Nephron progenitor cell (in vitro differentiated cells): ENCODE data around the gene BLNK.
"Not testable (repeated sequence)": the region's sequence is repeated elsewhere in the genome, so short reads cannot be mapped to it uniquely, and the experiment has no call there.

Source experiments
- DNase-seq: peaks from one replicate; pipeline ENCODE4 v3.0.0; 2021
- H3K27ac Mint-ChIP-seq: 2 replicates; pipeline ENCODE4 v1.8.0; 2021; ENCODE audit warnings: mild to moderate bottlenecking, moderate library complexity, mixed read lengths
- H3K27me3 Mint-ChIP-seq: 2 replicates; pipeline ENCODE4 v1.8.0; 2021; ENCODE audit warnings: mild to moderate bottlenecking, low read depth, mixed read lengths; ENCODE audit not compliant: poor library complexity
- H3K36me3 Mint-ChIP-seq: 2 replicates; pipeline ENCODE4 v1.8.0; 2021; ENCODE audit warnings: low read depth, mixed read lengths
- H3K4me1 Mint-ChIP-seq: 2 replicates; pipeline ENCODE4 v1.8.0; 2021; ENCODE audit warnings: mixed read lengths
- H3K4me3 Mint-ChIP-seq: 2 replicates; pipeline ENCODE4 v1.8.0; 2021; ENCODE audit warnings: mild to moderate bottlenecking, moderate library complexity, mixed read lengths
- H3K9me3 Mint-ChIP-seq: 2 replicates; pipeline ENCODE4 v1.8.0; 2021; ENCODE audit warnings: mild to moderate bottlenecking, moderate library complexity, mixed read lengths
- TF ChIP-seq, protein P1 (sequence below): fragments of 200-600 bp; sonication (generic); IDR thresholded peaks from 2 replicates; pipeline ENCODE4 v1.5.0; 2021; ENCODE audit warnings: antibody characterized with exemption

BLNK gene

DNA sequence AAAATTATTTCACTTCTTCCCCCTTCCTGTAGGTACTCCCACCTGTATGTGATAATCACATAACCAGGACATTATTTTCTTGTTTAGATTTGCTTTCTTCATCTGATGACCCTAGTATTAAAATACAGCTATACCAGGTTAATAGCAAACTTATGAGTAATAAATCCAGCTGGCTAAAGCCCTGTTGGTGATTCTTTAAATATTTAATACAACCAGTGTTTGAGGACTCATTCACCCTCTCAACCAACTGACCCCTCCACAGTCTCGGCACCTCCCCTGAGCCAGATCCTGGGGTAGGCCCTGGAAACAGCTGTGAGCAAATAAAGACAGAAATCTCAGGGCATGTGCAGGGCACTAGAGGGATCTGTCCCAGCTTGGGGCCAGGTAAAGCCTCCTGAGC lies 58.5 kb downstream of the BLNK start:
- Mint-ChIP-seq H3K4me3 (no peak overlapping the region), H3K36me3 (no peaks in the 10 kb centered on the region), H3K4me1 (peaks cover 11% of the 10 kb centered on the region), H3K27me3 (peaks cover 8% of the 10 kb centered on the region), H3K9me3 (no peaks in the 10 kb centered on the region), H3K27ac (no peak overlapping the region)
- no peak for DNase-seq
- TF ChIP-seq, protein P1, sequence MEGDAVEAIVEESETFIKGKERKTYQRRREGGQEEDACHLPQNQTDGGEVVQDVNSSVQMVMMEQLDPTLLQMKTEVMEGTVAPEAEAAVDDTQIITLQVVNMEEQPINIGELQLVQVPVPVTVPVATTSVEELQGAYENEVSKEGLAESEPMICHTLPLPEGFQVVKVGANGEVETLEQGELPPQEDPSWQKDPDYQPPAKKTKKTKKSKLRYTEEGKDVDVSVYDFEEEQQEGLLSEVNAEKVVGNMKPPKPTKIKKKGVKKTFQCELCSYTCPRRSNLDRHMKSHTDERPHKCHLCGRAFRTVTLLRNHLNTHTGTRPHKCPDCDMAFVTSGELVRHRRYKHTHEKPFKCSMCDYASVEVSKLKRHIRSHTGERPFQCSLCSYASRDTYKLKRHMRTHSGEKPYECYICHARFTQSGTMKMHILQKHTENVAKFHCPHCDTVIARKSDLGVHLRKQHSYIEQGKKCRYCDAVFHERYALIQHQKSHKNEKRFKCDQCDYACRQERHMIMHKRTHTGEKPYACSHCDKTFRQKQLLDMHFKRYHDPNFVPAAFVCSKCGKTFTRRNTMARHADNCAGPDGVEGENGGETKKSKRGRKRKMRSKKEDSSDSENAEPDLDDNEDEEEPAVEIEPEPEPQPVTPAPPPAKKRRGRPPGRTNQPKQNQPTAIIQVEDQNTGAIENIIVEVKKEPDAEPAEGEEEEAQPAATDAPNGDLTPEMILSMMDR: no peak

DNA sequence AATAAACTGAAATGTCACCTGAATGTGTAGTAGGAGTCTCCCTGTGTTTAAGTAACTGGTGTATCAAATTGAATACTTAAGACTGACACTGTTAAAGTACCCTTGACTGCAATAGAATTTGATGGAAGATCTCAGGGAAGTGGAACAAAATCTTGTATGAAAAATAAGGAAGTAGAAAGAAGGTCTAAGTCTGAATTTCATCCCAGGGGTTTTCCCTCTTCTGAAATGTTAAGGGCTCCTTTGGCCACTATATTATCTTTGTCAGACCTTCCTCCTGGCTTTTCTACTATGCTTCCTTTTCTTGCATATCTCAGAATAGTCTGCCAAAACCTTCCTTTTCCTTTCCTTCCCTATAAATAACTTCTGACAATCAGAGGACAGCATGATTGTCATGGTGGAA lies 59.6 kb downstream of the BLNK start:
- Mint-ChIP-seq H3K27ac (no peak overlapping the region), H3K27me3 (peaks cover 8% of the 10 kb centered on the region), H3K36me3 (no peaks in the 10 kb centered on the region), H3K4me3 (no peak overlapping the region), H3K9me3 (no peaks in the 10 kb centered on the region), H3K4me1 (peaks cover 11% of the 10 kb centered on the region)
- DNase-seq: no peak
- TF ChIP-seq, protein P1: no peak

DNA sequence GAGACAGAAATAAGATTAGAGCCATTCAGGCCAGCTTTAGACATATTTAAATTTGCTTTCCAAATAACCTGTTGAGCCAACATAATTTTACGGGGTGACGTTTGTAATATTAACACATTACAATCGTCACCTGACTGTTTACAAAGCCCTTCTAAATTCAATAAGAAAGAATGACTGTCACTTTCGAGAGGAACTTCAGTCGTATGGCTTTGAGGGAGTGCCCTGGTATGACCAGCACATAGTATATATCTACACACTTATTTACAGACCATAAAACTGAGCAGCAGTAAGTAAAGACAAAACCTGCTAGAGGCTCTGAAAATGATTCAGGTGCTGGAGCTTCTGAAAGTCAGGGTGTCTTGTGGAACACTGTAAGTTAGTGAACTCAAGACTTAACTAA lies 62.4 kb downstream of the BLNK start:
- Mint-ChIP-seq H3K27me3 (peaks cover 4% of the 10 kb centered on the region), H3K27ac (no peak overlapping the region), H3K9me3 (no peaks in the 10 kb centered on the region), H3K4me3 (no peak overlapping the region), H3K4me1 (peaks cover 9% of the 10 kb centered on the region), H3K36me3 (no peaks in the 10 kb centered on the region)
- DNase-seq: no peak
- TF ChIP-seq, protein P1: no peak

DNA sequence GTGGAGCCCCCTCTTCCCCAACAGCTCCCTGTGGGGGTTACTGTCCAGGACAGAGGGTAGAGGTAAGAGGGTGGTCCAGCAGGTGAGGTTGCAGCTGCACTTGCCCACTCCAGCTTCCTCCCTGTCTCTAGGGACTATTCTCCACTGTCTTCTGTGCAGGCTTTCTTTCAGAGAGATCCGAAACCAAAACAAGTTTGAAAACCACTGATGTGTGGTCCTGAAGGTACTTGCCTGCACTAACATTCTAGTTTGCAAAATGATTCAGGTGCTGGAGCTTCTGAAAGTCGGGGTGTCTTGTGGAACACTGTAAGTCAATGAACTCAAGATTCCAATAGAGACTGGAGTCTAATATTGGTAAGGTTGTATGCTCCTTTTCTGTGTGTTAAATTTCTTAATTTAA lies 63.1 kb downstream of the BLNK start:
- Mint-ChIP-seq H3K4me3 (no peak overlapping the region), H3K27me3 (peaks cover 4% of the 10 kb centered on the region), H3K4me1 (peaks cover 2% of the 10 kb centered on the region), H3K36me3 (no peaks in the 10 kb centered on the region), H3K27ac (no peak overlapping the region), H3K9me3 (no peaks in the 10 kb centered on the region)
- DNase-seq: no peak
- TF ChIP-seq, protein P1: no peak

DNA sequence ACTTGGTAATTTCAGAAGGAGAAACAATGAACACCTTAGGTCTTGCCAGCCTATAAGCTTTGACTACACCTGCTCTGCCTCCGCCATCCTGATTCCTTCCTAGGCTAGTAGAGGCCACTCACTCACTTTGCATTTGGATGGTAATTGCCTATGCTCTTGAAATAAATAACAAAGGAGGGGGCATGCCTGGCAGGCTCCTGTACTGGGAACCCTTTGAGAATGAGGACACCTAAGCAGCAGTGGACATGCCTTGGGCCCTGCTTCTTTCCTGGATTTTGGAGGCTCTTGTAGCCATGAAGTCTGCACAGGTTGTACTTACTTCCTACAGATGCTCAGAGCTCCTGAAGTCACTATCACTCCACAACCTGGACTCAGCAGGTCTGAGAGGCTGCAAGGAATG lies 65.8 kb downstream of the BLNK start:
- no peak overlapping the region for H3K27ac Mint-ChIP-seq
- peaks cover 9% of the 10 kb centered on the region for H3K4me1 Mint-ChIP-seq
- H3K36me3 Mint-ChIP-seq: no peaks in the 10 kb centered on the region
- no peak for DNase-seq
- no peaks in the 10 kb centered on the region for H3K9me3 Mint-ChIP-seq
- peaks cover 4% of the 10 kb centered on the region for H3K27me3 Mint-ChIP-seq
- TF ChIP-seq, protein P1: no peak
- no peak overlapping the region for H3K4me3 Mint-ChIP-seq

DNA sequence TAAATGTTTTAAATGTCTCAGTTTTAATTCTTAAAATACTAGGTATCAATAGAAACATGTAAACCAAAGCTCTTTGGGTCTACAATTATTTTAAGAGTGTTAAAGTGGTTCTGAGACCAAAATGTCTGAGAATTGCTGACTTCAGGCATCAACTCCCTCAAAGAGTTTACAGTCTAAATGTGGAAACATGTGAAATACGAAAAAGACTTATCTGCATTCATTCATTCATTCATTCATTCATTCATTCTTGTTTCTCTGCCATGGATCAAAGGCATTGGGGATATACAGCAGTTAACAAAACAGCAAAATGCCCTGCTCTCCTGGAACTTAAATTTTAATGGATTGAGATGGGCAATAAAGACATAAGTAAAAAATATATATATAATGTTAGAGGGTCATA lies 69.8 kb downstream of the BLNK start:
- DNase-seq: no peak
- H3K4me1 Mint-ChIP-seq: peaks cover 18% of the 10 kb centered on the region
- H3K27me3 Mint-ChIP-seq: no peaks in the 10 kb centered on the region
- no peak overlapping the region for H3K27ac Mint-ChIP-seq
- no peaks in the 10 kb centered on the region for H3K36me3 Mint-ChIP-seq
- H3K4me3 Mint-ChIP-seq: no peak overlapping the region
- no peaks in the 10 kb centered on the region for H3K9me3 Mint-ChIP-seq
- TF ChIP-seq, protein P1: no peak

DNA sequence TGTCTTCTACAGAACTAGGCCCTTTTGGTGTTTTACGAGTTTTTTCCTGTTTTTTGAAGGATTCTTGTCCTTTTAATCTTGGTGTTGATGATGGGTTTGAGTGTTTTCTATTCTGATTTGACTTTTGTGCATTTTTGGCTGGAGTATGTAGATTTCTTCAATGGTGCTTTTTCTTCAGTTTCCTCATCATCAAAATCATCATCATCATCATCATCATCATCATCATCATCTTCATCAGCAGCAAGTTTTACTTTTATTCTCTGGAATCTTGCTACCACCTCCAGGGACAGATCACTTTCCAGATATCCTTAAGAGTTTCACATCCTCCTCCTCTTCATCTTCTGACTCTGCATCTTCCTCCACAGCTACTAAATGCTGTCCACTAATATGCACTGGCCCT lies 81.9 kb downstream of the BLNK start:
- H3K27me3 Mint-ChIP-seq, H3K4me1 Mint-ChIP-seq, H3K27ac Mint-ChIP-seq, H3K36me3 Mint-ChIP-seq, DNase-seq, H3K4me3 Mint-ChIP-seq: not testable (repeated sequence)
- H3K9me3 Mint-ChIP-seq: peaks cover 18% of the 10 kb centered on the region
